ENCODE data around the gene KRT81. TPM values are rescaled to one million over a fixed set of nuclear protein-coding genes. Genes with fewer than 3 reads are reported as not detected.

The KRT81 gene
- total RNA-seq, 3 donors from 2014 or later = not detected

DNA sequence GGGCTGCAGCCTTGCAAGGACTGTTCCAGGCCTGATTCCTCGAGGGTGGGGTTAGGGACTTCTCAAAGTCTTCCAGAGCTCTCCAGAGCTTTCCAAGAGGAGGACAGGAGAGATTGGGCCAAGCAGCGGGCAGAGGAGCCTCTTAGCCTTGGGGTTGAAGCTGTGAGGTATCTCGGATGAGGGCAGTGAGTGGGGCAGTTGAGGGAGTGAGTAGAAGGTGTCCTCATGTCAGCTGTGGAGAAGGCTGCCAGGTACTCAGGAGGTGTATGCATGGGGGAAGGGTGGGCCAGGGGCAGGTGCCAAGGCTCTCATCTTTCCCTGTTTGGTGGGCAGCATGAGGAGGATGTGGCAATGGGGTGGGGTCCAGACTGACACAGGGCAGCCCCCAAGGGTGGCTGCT lies 22.1 kb upstream of the KRT81 start:
- Histone ChIP-seq H3K4me3 (no peak overlapping the region), H3K9me3 (no peaks in the 10 kb centered on the region), H3K4me1 (ENCODE audit: low read depth) (peaks cover 4% of the 10 kb centered on the region), H3K36me3 (ENCODE audit: low read depth) (no peaks in the 10 kb centered on the region)
- intact Hi-C loops (cut with DNase I, micrococcal nuclease) = no loop called here
- ATAC-seq = no peak
- TF ChIP-seq, protein P1, sequence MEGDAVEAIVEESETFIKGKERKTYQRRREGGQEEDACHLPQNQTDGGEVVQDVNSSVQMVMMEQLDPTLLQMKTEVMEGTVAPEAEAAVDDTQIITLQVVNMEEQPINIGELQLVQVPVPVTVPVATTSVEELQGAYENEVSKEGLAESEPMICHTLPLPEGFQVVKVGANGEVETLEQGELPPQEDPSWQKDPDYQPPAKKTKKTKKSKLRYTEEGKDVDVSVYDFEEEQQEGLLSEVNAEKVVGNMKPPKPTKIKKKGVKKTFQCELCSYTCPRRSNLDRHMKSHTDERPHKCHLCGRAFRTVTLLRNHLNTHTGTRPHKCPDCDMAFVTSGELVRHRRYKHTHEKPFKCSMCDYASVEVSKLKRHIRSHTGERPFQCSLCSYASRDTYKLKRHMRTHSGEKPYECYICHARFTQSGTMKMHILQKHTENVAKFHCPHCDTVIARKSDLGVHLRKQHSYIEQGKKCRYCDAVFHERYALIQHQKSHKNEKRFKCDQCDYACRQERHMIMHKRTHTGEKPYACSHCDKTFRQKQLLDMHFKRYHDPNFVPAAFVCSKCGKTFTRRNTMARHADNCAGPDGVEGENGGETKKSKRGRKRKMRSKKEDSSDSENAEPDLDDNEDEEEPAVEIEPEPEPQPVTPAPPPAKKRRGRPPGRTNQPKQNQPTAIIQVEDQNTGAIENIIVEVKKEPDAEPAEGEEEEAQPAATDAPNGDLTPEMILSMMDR (IDR thresholded peaks at IDR 0.05) = no peak
- DNase-seq = no peak

GRCh38 chr12:52312086-52312485 lies 20.8 kb upstream of the KRT81 start:
- no peaks in the 10 kb centered on the region for H3K9me3 ChIP-seq
- DNase-seq = no peak
- TF ChIP-seq, protein P1 (IDR thresholded peaks at IDR 0.05) = no peak
- intact Hi-C loops (cut with DNase I, micrococcal nuclease) = no loop called here
- no peak overlapping the region for H3K4me3 ChIP-seq
- H3K36me3 ChIP-seq (ENCODE audit: low read depth) = no peaks in the 10 kb centered on the region
- no peak for ATAC-seq
- peaks cover 8% of the 10 kb centered on the region for H3K4me1 ChIP-seq (ENCODE audit: low read depth)

GRCh38 chr12:52311285-52311648 lies 19.9 kb upstream of the KRT81 start:
- H3K4me1 ChIP-seq (ENCODE audit: low read depth) = peaks cover 8% of the 10 kb centered on the region
- TF ChIP-seq, protein P1 (IDR thresholded peaks at IDR 0.05) = no peak
- intact Hi-C loops (cut with DNase I, micrococcal nuclease) = no loop called here
- H3K4me3 ChIP-seq = no peak overlapping the region
- no peak for ATAC-seq
- no peak for DNase-seq
- no peaks in the 10 kb centered on the region for H3K9me3 ChIP-seq
- H3K36me3 ChIP-seq (ENCODE audit: low read depth) = no peaks in the 10 kb centered on the region

DNA sequence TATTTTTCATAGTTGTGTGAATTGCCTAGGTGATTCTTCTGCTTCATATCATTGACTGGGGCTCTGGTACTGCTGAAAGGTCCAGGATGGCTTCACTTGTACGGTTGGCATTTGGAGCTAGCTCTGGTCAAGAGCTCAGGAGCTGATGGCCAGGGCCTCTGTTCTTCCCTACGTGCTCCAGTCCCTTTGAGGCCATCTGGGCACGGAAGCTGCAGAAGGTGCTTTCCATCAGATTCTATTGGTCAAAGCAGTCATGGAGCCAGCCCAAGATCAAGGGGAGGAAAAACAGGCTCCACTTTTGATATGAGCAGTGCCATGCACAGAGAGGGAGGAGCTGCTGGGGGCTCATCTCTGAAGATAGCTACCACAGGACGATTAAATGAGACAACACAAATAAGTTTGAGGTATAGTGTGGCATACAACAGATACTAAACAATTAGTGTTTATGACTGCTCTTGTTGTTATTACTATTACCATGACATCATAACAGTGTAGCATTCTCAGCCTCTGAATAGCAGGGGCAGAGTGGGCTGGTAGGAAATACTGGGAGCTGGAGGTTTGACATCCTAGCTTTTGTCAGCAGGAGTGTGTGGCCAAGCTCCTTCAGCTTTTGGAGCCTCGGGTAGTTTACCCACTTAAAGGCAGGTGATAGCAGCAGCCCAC lies 19.4 kb upstream of the KRT81 start:
- no peak for DNase-seq
- TF ChIP-seq, protein P1 (IDR thresholded peaks at IDR 0.05) = no peak
- Histone ChIP-seq H3K36me3 (ENCODE audit: low read depth) (no peaks in the 10 kb centered on the region), H3K9me3 (no peaks in the 10 kb centered on the region), H3K4me1 (ENCODE audit: low read depth) (peaks cover 8% of the 10 kb centered on the region), H3K4me3 (no peak overlapping the region)
- intact Hi-C loops (cut with DNase I, micrococcal nuclease) = no loop called here
- ATAC-seq = no peak

GRCh38 chr12:52308806-52309425 lies 17.6 kb upstream of the KRT81 start:
- TF ChIP-seq, protein P1 (IDR thresholded peaks at IDR 0.05) = no peak
- H3K4me1 ChIP-seq (ENCODE audit: low read depth) = peaks cover 8% of the 10 kb centered on the region
- H3K4me3 ChIP-seq = no peak overlapping the region
- H3K9me3 ChIP-seq = no peaks in the 10 kb centered on the region
- intact Hi-C loops (cut with DNase I, micrococcal nuclease) = no loop called here
- no peak for DNase-seq
- H3K36me3 ChIP-seq (ENCODE audit: low read depth) = no peaks in the 10 kb centered on the region
- ATAC-seq = no peak

Measured in mucosa of descending colon (tissue), 3 donors.